ENCODE measurements around the gene PCDH1.

DNA sequence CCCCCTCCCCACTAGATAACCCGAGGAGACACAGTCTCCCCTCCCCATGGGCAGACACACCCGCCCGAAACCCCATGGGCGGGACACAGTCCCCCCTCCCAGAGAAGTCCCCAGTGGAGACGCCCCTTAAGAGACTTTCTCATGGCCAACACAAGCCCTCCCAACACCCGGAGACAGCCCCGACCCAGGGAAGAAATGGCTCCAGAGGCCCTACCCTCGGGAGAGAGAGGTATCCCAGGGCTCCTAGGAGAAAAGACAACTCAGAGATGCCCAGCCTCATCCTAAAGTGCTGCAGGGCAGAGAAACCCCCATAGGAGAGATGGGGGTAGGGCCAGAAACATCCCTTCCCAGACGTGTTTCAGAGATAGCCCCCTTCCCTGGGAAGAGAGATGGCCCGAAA lies 27.4 kb downstream of the PCDH1 start:
- TF ChIP-seq CTCF (conservative IDR thresholded peaks at IDR 0.05; ENCODE audit: low read depth, low read length): no peak
- no peak for TF ChIP-seq EZH2 (IDR thresholded peaks at IDR 0.05; ENCODE audit: borderline replicate concordance, low read depth, low read length, poor library complexity, severe bottlenecking)

All from A673 (cell line).